SK-N-SH (cell line): ENCODE data around the gene EEF1AKMT4. TPM values are rescaled to one million over a fixed set of nuclear protein-coding genes. Genes with fewer than 3 reads are reported as not detected.

Experiments
- CTCF ChIA-PET: fragments of 300-600, 350-600 bp; formaldehyde crosslinking; extraction: SDS; loops from one replicate; lab custom pipeline; 2021; lab: Yijun Ruan, JAX
- POLR2A ChIA-PET: fragments of 350-600 bp; sonication (Branson Sonifier 250); formaldehyde crosslinking; extraction: SDS; loops from one replicate; lab custom pipeline; 2020; ENCODE audit warnings: antibody characterized with exemption, inconsistent platforms; lab: Yijun Ruan, JAX
- DNase-seq: peaks from one replicate; pipeline ENCODE4 v3.0.0; 2012
- H2AFZ ChIP-seq: fragments of 200-600 bp; sonication (generic); 2 replicates; pipeline ENCODE4 v1.8.1; 2016; ENCODE audit warnings: antibody characterized with exemption, mild to moderate bottlenecking, low read depth
- H3F3A ChIP-seq: fragments of 200-600 bp; sonication (generic); replicated peaks from 2 replicates; pipeline ENCODE3; 2016; ENCODE audit warnings: antibody characterized with exemption, mild to moderate bottlenecking; ENCODE audit not compliant: insufficient read depth
- H3K27ac ChIP-seq, 2 experiments: fragments of 200-500 bp in 1 of 2; fragments of 200-600 bp in 1 of 2; sonication (Bioruptor generic) in 1 of 2; sonication (generic), shearing (Covaris generic) in 1 of 2; 2 replicates each; pipeline versions ENCODE4 v1.5.1 to v1.6.1; 2014 to 2016; ENCODE audit warnings: low read depth in 2 of 2, inconsistent platforms in 1 of 2, low read length in 1 of 2, mild to moderate bottlenecking in 1 of 2, mixed read lengths in 1 of 2
- H3K27me3 ChIP-seq: fragments of 200-600 bp; sonication (generic), shearing (Covaris generic); 2 replicates; pipeline ENCODE4 v1.6.1; 2016; ENCODE audit warnings: mixed run types; ENCODE audit not compliant: insufficient read depth
- H3K36me3 ChIP-seq, 2 experiments: fragments of 200-500 bp in 1 of 2; fragments of 200-600 bp in 1 of 2; sonication (Bioruptor generic) in 1 of 2; sonication (generic) in 1 of 2; replicated peaks in 1 of 2; 2 replicates each; pipeline versions ENCODE3 to v1.5.1; 2014 to 2016; ENCODE audit warnings: low read length in 1 of 2, mild to moderate bottlenecking in 1 of 2; ENCODE audit not compliant: insufficient read depth in 2 of 2, control insufficient read depth in 1 of 2
- H3K4me1 ChIP-seq, 2 experiments: fragments of 200-500 bp in 1 of 2; fragments of 200-600 bp in 1 of 2; sonication (Bioruptor generic) in 1 of 2; sonication (generic), shearing (Covaris generic) in 1 of 2; 2 replicates each; pipeline versions ENCODE4 v1.5.1 to v1.6.1; 2014 to 2016; ENCODE audit warnings: low read depth in 1 of 2, low read length in 1 of 2, mixed run types in 1 of 2; ENCODE audit not compliant: insufficient read depth in 2 of 2, control insufficient read depth in 1 of 2
- H3K4me2 ChIP-seq: fragments of 200-600 bp; sonication (generic), shearing (Covaris generic); 2 replicates; pipeline ENCODE4 v1.6.1; 2017; ENCODE audit warnings: mixed run types
- H3K4me3 ChIP-seq, 2 experiments: fragments of 200-500 bp in 1 of 2; fragments of 200-600 bp in 1 of 2; sonication (Bioruptor generic) in 1 of 2; sonication (generic), shearing (Covaris generic) in 1 of 2; 2 replicates each; pipeline versions ENCODE4 v1.5.1 to v1.8.1; 2014 to 2016; ENCODE audit warnings: low read depth in 2 of 2, inconsistent platforms in 1 of 2, low read length in 1 of 2, mild to moderate bottlenecking in 1 of 2, mixed read lengths in 1 of 2, moderate library complexity in 1 of 2
- H3K79me2 ChIP-seq: fragments of 200-600 bp; sonication (generic); 2 replicates; pipeline ENCODE4 v1.8.1; 2017; ENCODE audit warnings: mild to moderate bottlenecking; ENCODE audit not compliant: insufficient read depth
- H3K9ac ChIP-seq: fragments of 200-600 bp; sonication (generic); 2 replicates; pipeline ENCODE4 v1.6.1; 2017; ENCODE audit warnings: mixed run types
- H3K9me2 ChIP-seq: fragments of 200-600 bp; sonication (generic); 2 replicates; pipeline ENCODE4 v1.6.1; 2017; ENCODE audit warnings: mixed run types
- H3K9me3 ChIP-seq: fragments of 200-600 bp; sonication (generic); 2 replicates; pipeline ENCODE4 v1.6.1; 2017; ENCODE audit warnings: mixed run types, mild to moderate bottlenecking, moderate library complexity
- H4K20me1 ChIP-seq: fragments of 200-600 bp; sonication (generic); 2 replicates; pipeline ENCODE4 v1.6.1; 2017; ENCODE audit warnings: mild to moderate bottlenecking, mixed run types; ENCODE audit not compliant: insufficient read depth
- EZH2phosphoT487 ChIP-seq: fragments of 200-600 bp; sonication (generic); IDR thresholded peaks from 2 replicates; pipeline ENCODE4 v1.6.1; 2017; ENCODE audit warnings: low read depth, mixed run types, mild to moderate bottlenecking, antibody characterized with exemption, moderate library complexity, borderline replicate concordance
- FOXJ3 ChIP-seq: sonication (generic); formaldehyde crosslinking; IDR thresholded peaks from 2 replicates; pipeline ENCODE4 v1.5.1; 2020; ENCODE audit warnings: mild to moderate bottlenecking, missing genetic modification reagents
- GABPA ChIP-seq: IDR thresholded peaks from 2 replicates; pipeline ENCODE4 v1.4.0; 2012; ENCODE audit warnings: low read depth, mild to moderate bottlenecking
- IRF3 ChIP-seq: fragments of 150-350 bp; IDR thresholded peaks from 2 replicates; pipeline ENCODE4 v1.6.1; 2016; ENCODE audit warnings: mild to moderate bottlenecking, low read depth, low read length
- JUND ChIP-seq: IDR thresholded peaks from 2 replicates; pipeline ENCODE4 v1.4.0; 2012
- MAX ChIP-seq: IDR thresholded peaks from 2 replicates; pipeline ENCODE4 v1.4.0; 2012; ENCODE audit warnings: low read depth
- MXI1 ChIP-seq: IDR thresholded peaks from 2 replicates; pipeline ENCODE4 v1.6.1; 2012; ENCODE audit warnings: mild to moderate bottlenecking, low read depth, low read length, improper control_type of control experiment
- NFIC ChIP-seq: IDR thresholded peaks from 2 replicates; pipeline ENCODE4 v1.4.0; 2012; ENCODE audit warnings: borderline replicate concordance
- RAD21 ChIP-seq: IDR thresholded peaks from 2 replicates; pipeline ENCODE4 v1.6.1; 2012; ENCODE audit warnings: mild to moderate bottlenecking, low read length
- RCOR1 ChIP-seq: fragments of 150-350 bp; IDR thresholded peaks from 2 replicates; pipeline ENCODE4 v1.6.1; 2017; ENCODE audit warnings: antibody characterized with exemption, low read length
- REST ChIP-seq: IDR thresholded peaks from 2 replicates; pipeline ENCODE4 v1.6.1; 2012; ENCODE audit warnings: mild to moderate bottlenecking, low read depth, low read length, moderate library complexity
- RFX5 ChIP-seq: IDR thresholded peaks from 2 replicates; pipeline ENCODE4 v1.6.1; 2012; ENCODE audit warnings: mild to moderate bottlenecking, improper control_type of control experiment, low read length
- SIN3A ChIP-seq: IDR thresholded peaks from 2 replicates; pipeline ENCODE4 v1.6.1; 2012; ENCODE audit warnings: low read depth, mild to moderate bottlenecking, low read length, moderate library complexity, borderline replicate concordance
- TAF1 ChIP-seq: IDR thresholded peaks from 2 replicates; pipeline ENCODE4 v1.6.1; 2012; ENCODE audit warnings: low read depth, mild to moderate bottlenecking, low read length, moderate library complexity, borderline replicate concordance
- TEAD4 ChIP-seq: IDR thresholded peaks from 2 replicates; pipeline ENCODE4 v1.4.0; 2012; ENCODE audit warnings: mild to moderate bottlenecking, borderline replicate concordance; ENCODE audit not compliant: insufficient read depth
- USF1 ChIP-seq: IDR thresholded peaks from 2 replicates; pipeline ENCODE4 v1.4.0; 2012; ENCODE audit warnings: low read depth, borderline replicate concordance
- USF2 ChIP-seq: fragments of 150-350 bp; IDR thresholded peaks from 2 replicates; pipeline ENCODE4 v1.6.1; 2017; ENCODE audit warnings: antibody characterized with exemption, low read length, low read depth, borderline replicate concordance
- ZBTB33 ChIP-seq: IDR thresholded peaks from 2 replicates; pipeline ENCODE4 v1.4.0; 2012; ENCODE audit warnings: low read depth, borderline replicate concordance
- WGBS: methylation state at CpG from one replicate; pipeline ENCODE4 v1.1.6; 2017; ENCODE audit warnings: low lambda C conversion rate; 5-methylcytosine and 5-hydroxymethylcytosine counted together
- polyA plus RNA-seq, 3 experiments: library from polyadenylated mRNA; depleted of rRNA; stranded (reverse); fragments of >200 nt; gene quantifications; 2 replicates each; pipeline ENCODE4 v1.2.3, GENCODE V29; 2012

EEF1AKMT4 gene
- polyA plus RNA-seq, 1 of the 3 experiments (the other 2 are of a cell fraction), result 9.3 TPM

- WGBS, result 75% methylated on average over 3 of the region's 3 CpGs
- CTCF ChIA-PET, result interaction anchor here (1.0 to 2.6 kb wide), 4 partner anchors 10 to 18 kb away, joined by 3 to 18 read pairs (median 4); partner anchors contain the start of gene EEF1AKMT4
Measured at GRCh38 chr3:184231671-184232070, 17.8 kb upstream of the EEF1AKMT4 start.

More at GRCh38 chr3:184231671-184232070, 17.8 kb upstream of the EEF1AKMT4 start:
- Histone ChIP-seq H3K9me2 (no peaks in the 10 kb centered on the region), H3K27ac (no peak overlapping the region), H3F3A (no peaks in the 10 kb centered on the region), H3K4me3 (no peak overlapping the region), H2AFZ (no peak overlapping the region)
- TF ChIP-seq JUND (no peak), USF1 (no peak), RCOR1 (no peak), MAX (no peak), GABPA (no peak), MXI1 (no peak), USF2 (no peak), EZH2phosphoT487 (no peak), NFIC (no peak), TEAD4 (no peak), FOXJ3 (CRISPR knock-in tag) (no peak), ZBTB33 (no peak), RAD21 (no peak), REST (no peak), TAF1 (no peak), IRF3 (no peak), SIN3A (no peak), RFX5 (no peak)
- TF ChIP-seq, all 33 proteins: peak for 0
- no peak overlapping the region for H3K4me2 ChIP-seq
- POLR2A ChIA-PET, result no interaction called here
- no peaks in the 10 kb centered on the region for H3K9me3 ChIP-seq
- no peaks in the 10 kb centered on the region for H4K20me1 ChIP-seq
- no peak for DNase-seq
- peaks cover 27% of the 10 kb centered on the region for H3K27me3 ChIP-seq
- H3K9ac ChIP-seq, result no peak overlapping the region
- H3K79me2 ChIP-seq, result no peaks in the 10 kb centered on the region
- H3K36me3 ChIP-seq, result no peaks in the 10 kb centered on the region
- peaks cover 0 to 28% of the 10 kb centered on the region in 2 experiments; a peak in 2 of 4 replicates for H3K4me1 ChIP-seq
